GM12878 (cell line): ENCODE results near the gene TSNAX.

Experiments used
- CTCF ChIP-seq, 3 experiments: IDR thresholded peaks in 2 of 3; conservative IDR thresholded peaks in 1 of 3; 2 replicates each; pipeline ENCODE4 v1.5.1; 2011; ENCODE audit warnings: low read depth in 3 of 3, low read length in 3 of 3, mild to moderate bottlenecking in 3 of 3, control low read depth in 2 of 3, moderate library complexity in 2 of 3, inconsistent platforms in 1 of 3, mixed read lengths in 1 of 3; ENCODE audit not compliant: control insufficient read depth in 2 of 3, insufficient read depth in 1 of 3; ENCODE audit errors: extremely low read depth in 1 of 3
- EZH2 ChIP-seq: IDR thresholded peaks from 2 replicates; pipeline ENCODE4 v1.6.1; 2012; ENCODE audit warnings: low read depth, mild to moderate bottlenecking, control low read depth, inconsistent platforms, low read length, borderline replicate concordance; ENCODE audit not compliant: control insufficient read depth
- FOS ChIP-seq: IDR thresholded peaks from 3 replicates; pipeline ENCODE4 v1.6.1; 2011; ENCODE audit warnings: borderline replicate concordance; ENCODE audit not compliant: insufficient read length; ENCODE audit errors: extremely low read depth
- NR2C2 ChIP-seq: IDR thresholded peaks from 2 replicates; pipeline ENCODE4 v1.6.1; 2011; ENCODE audit warnings: borderline replicate concordance, low read depth; ENCODE audit not compliant: control insufficient read depth, insufficient read length
- POLR2AphosphoS5 ChIP-seq: IDR thresholded peaks from 2 replicates; pipeline ENCODE4 v1.6.1; 2011; ENCODE audit warnings: mild to moderate bottlenecking, low read length, inconsistent platforms
- RAD51 ChIP-seq: fragments of 450-650 bp; IDR thresholded peaks from 2 replicates; pipeline ENCODE4 v1.6.1; 2016; ENCODE audit warnings: moderate library complexity, mild to moderate bottlenecking, inconsistent platforms
- YY1 ChIP-seq: IDR thresholded peaks from 2 replicates; pipeline ENCODE4 v1.6.1; 2011; ENCODE audit warnings: low read depth, mild to moderate bottlenecking, low read length

- TF ChIP-seq RAD51 (no peak), POLR2AphosphoS5 (no peak), EZH2 (no peak), YY1 (no peak), CTCF (IDR thresholded peaks at IDR 0.05 in 2 of 3, conservative IDR thresholded peaks at IDR 0.05 in 1 of 3; ENCODE audit: control insufficient read depth in 2 of 3, extremely low read depth in 1 of 3, insufficient read depth in 1 of 3, low read depth in 3 of 3, low read length in 3 of 3) (no peak), FOS (no peak), NR2C2 (no peak)
Measured at GRCh38 chr1:231508941-231509340, 19.5 kb upstream of the TSNAX start.
